ENCODE data around the gene EFHD1. TPM values are rescaled to one million over a fixed set of nuclear protein-coding genes. Genes with fewer than 3 reads are reported as not detected.

EFHD1 gene
- total RNA-seq, 1 experiment from 2014 or later = 0.58 TPM

DNA sequence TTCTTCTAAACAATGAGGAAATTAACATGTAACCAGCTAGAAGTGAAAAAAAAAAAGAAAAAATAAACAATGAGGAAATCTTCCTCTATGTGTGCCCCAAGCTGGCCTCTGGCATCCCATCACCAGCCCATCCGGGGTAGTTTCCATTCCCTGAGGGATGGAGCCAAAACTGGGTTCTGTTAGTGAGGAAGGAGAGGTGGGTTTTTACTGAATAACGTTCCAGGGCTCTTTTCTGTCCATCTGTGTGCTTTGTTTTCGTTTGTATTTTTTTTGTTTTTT is 9.7 kb downstream of the EFHD1 start:
- no peak overlapping the region for H3K27ac ChIP-seq (ENCODE audit: low read depth, low read length, poor library complexity, severe bottlenecking)
- no peaks in the 10 kb centered on the region for H3K27me3 ChIP-seq (replicated peaks; ENCODE audit: insufficient read depth, low read depth, low read length, poor library complexity)
- H3K36me3 ChIP-seq (ENCODE audit: insufficient read depth, low read length, poor library complexity, severe bottlenecking) = no peaks in the 10 kb centered on the region
- BruUV-seq (replicated peaks) = no TSS peak
- TF ChIP-seq EZH2 (IDR thresholded peaks at IDR 0.05; ENCODE audit: borderline replicate concordance, low read depth, low read length, poor library complexity, severe bottlenecking) = no peak
- TF ChIP-seq, protein P1, sequence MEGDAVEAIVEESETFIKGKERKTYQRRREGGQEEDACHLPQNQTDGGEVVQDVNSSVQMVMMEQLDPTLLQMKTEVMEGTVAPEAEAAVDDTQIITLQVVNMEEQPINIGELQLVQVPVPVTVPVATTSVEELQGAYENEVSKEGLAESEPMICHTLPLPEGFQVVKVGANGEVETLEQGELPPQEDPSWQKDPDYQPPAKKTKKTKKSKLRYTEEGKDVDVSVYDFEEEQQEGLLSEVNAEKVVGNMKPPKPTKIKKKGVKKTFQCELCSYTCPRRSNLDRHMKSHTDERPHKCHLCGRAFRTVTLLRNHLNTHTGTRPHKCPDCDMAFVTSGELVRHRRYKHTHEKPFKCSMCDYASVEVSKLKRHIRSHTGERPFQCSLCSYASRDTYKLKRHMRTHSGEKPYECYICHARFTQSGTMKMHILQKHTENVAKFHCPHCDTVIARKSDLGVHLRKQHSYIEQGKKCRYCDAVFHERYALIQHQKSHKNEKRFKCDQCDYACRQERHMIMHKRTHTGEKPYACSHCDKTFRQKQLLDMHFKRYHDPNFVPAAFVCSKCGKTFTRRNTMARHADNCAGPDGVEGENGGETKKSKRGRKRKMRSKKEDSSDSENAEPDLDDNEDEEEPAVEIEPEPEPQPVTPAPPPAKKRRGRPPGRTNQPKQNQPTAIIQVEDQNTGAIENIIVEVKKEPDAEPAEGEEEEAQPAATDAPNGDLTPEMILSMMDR (conservative IDR thresholded peaks at IDR 0.05; ENCODE audit: low read depth, low read length) = no peak
- intact Hi-C loops (cut with micrococcal nuclease; ENCODE audit: unreplicated experiment) = no loop called here
- no peaks in the 10 kb centered on the region for H3K4me1 ChIP-seq (ENCODE audit: insufficient read depth, low read length, poor library complexity, severe bottlenecking)
- no peak overlapping the region for H3K4me3 ChIP-seq (ENCODE audit: low read depth, low read length, poor library complexity, severe bottlenecking)
- DNase-seq (ENCODE audit: low spot score) = no peak
- ChIA-PET CTCF (no interaction called here), POLR2A (ENCODE audit: low non-redundant PET) (no interaction called here)
- no peaks in the 10 kb centered on the region for H3K9me3 ChIP-seq (ENCODE audit: low read depth, low read length, poor library complexity, severe bottlenecking)

DNA sequence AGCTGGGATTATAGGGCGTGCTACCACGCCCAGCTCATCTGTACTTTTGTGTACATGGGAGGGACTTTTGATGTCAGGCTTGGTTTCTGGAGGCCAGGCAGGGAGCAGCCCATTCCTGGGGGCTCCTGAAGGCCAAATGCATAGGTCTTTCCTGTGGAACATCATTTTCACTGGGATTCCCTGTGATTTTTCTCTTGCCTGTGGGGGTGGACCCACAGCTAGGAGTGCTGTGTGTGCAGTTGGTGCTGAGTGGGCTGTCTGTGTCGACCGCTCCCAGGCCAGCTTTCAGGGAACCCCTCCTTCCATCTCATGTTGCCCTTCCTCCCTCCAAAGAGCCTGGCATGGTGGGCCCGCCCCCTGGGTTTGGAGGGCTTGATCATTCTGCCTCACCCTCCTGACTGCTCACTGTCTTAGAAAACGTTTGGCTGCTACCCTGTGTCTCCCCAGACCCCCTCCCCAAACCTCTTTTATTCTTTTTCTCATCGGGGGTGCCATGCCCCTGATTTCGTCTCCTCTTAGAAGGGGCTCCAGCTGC is 10.5 kb downstream of the EFHD1 start:
- ChIA-PET POLR2A (ENCODE audit: low non-redundant PET) (no interaction called here), CTCF (no interaction called here)
- Histone ChIP-seq H3K4me1 (ENCODE audit: insufficient read depth, low read length, poor library complexity, severe bottlenecking) (no peaks in the 10 kb centered on the region), H3K27ac (ENCODE audit: low read depth, low read length, poor library complexity, severe bottlenecking) (no peak overlapping the region), H3K27me3 (replicated peaks; ENCODE audit: insufficient read depth, low read depth, low read length, poor library complexity) (no peaks in the 10 kb centered on the region), H3K9me3 (ENCODE audit: low read depth, low read length, poor library complexity, severe bottlenecking) (no peaks in the 10 kb centered on the region), H3K4me3 (ENCODE audit: low read depth, low read length, poor library complexity, severe bottlenecking) (no peak overlapping the region), H3K36me3 (ENCODE audit: insufficient read depth, low read length, poor library complexity, severe bottlenecking) (no peaks in the 10 kb centered on the region)
- no peak for DNase-seq (ENCODE audit: low spot score)
- intact Hi-C loops (cut with micrococcal nuclease; ENCODE audit: unreplicated experiment) = no loop called here
- TF ChIP-seq, protein P1 (conservative IDR thresholded peaks at IDR 0.05; ENCODE audit: low read depth, low read length) = no peak
- no peak for TF ChIP-seq EZH2 (IDR thresholded peaks at IDR 0.05; ENCODE audit: borderline replicate concordance, low read depth, low read length, poor library complexity, severe bottlenecking)
- BruUV-seq (replicated peaks) = no TSS peak

DNA sequence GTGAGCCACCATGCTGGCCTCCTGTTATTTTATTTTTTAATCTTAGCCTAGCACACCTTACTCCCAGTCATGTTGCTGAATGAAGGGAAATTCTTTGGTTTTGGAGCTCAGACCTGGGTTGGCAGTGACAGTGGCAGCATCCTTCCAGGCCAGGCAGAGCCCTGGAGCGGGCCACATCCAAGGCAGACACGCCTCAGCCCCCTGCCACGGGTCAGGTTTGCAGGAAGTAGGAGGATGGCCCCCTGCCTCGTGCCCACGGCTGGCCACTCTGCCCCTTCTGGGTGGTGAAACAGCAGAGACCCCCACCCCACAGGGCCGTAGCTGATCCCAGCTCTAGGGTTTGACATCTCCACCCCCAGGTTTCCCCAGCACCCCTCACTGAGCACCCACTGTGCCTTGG is 11.7 kb downstream of the EFHD1 start:
- CTCF ChIA-PET = no interaction called here
- Histone ChIP-seq H3K9me3 (ENCODE audit: low read depth, low read length, poor library complexity, severe bottlenecking) (no peaks in the 10 kb centered on the region), H3K27me3 (replicated peaks; ENCODE audit: insufficient read depth, low read depth, low read length, poor library complexity) (no peaks in the 10 kb centered on the region), H3K27ac (ENCODE audit: low read depth, low read length, poor library complexity, severe bottlenecking) (no peak overlapping the region), H3K4me3 (ENCODE audit: low read depth, low read length, poor library complexity, severe bottlenecking) (no peak overlapping the region), H3K36me3 (ENCODE audit: insufficient read depth, low read length, poor library complexity, severe bottlenecking) (no peaks in the 10 kb centered on the region), H3K4me1 (ENCODE audit: insufficient read depth, low read length, poor library complexity, severe bottlenecking) (no peaks in the 10 kb centered on the region)
- no peak for DNase-seq (ENCODE audit: low spot score)
- POLR2A ChIA-PET (ENCODE audit: low non-redundant PET) = no interaction called here
- intact Hi-C loops (cut with micrococcal nuclease; ENCODE audit: unreplicated experiment) = no loop called here
- TF ChIP-seq, protein P1 (conservative IDR thresholded peaks at IDR 0.05; ENCODE audit: low read depth, low read length) = no peak
- no peak for TF ChIP-seq EZH2 (IDR thresholded peaks at IDR 0.05; ENCODE audit: borderline replicate concordance, low read depth, low read length, poor library complexity, severe bottlenecking)
- BruUV-seq (replicated peaks) = no TSS peak
